SK-N-SH treated with all-trans-retinoic acid at 6 μM for 48 hours (cell line): ENCODE data around the gene MYBPC1.

Experiments
- ATAC-seq: fragments of 200-7000 bp; cut with Tn5 transposase; 3 replicates; pipeline ENCODE4 v1.9.1; 2020; ENCODE audit warnings: mild to moderate bottlenecking, moderate library complexity
- ARNTL ChIP-seq: fragments of 450-650 bp; formaldehyde crosslinking; IDR thresholded peaks from 2 replicates; pipeline ENCODE4 v1.5.0; 2020; ENCODE audit warnings: low read depth, mild to moderate bottlenecking, moderate library complexity, borderline replicate concordance
- BACH2 ChIP-seq: fragments of 250-450 bp; sonication (Bioruptor Pico); IDR thresholded peaks from 2 replicates; pipeline ENCODE4 v1.9.0; 2021; ENCODE audit warnings: mild to moderate bottlenecking, borderline replicate concordance
- CREB5 ChIP-seq: fragments of 250-450 bp; sonication (Bioruptor Pico); IDR thresholded peaks from 2 replicates; pipeline ENCODE4 v1.5.1; 2020; ENCODE audit warnings: low read depth, mild to moderate bottlenecking, moderate library complexity
- CSDC2 ChIP-seq: fragments of 250-450 bp; sonication (Bioruptor Pico); IDR thresholded peaks from 2 replicates; pipeline ENCODE4 v1.5.0; 2020; ENCODE audit warnings: mild to moderate bottlenecking, moderate library complexity
- ESRRG ChIP-seq: fragments of 250-450 bp; sonication (Bioruptor Pico); IDR thresholded peaks from 2 replicates; pipeline ENCODE4 v1.6.1; 2021; ENCODE audit warnings: mild to moderate bottlenecking
- GLIS3 ChIP-seq: fragments of 250-450 bp; sonication (Bioruptor Pico); IDR thresholded peaks from 2 replicates; pipeline ENCODE4 v1.5.0; 2020; ENCODE audit warnings: mild to moderate bottlenecking, moderate library complexity
- OSR1 ChIP-seq: fragments of 250-450 bp; sonication (Bioruptor Pico); IDR thresholded peaks from 2 replicates; pipeline ENCODE4 v1.8.0; 2022; ENCODE audit warnings: moderate library complexity, mild to moderate bottlenecking, inconsistent platforms
- POU6F1 ChIP-seq: fragments of 250-450 bp; sonication (Bioruptor Pico); IDR thresholded peaks from 2 replicates; pipeline ENCODE4 v1.8.0; 2021; ENCODE audit warnings: low read depth, mild to moderate bottlenecking, moderate library complexity, borderline replicate concordance
- PPARA ChIP-seq: fragments of 250-450 bp; sonication (Bioruptor Pico); IDR thresholded peaks from 2 replicates; pipeline ENCODE4 v1.5.0; 2020; ENCODE audit warnings: mild to moderate bottlenecking, borderline replicate concordance
- RARB ChIP-seq: fragments of 250-450 bp; sonication (Bioruptor Pico); IDR thresholded peaks from 2 replicates; pipeline ENCODE4 v1.8.0; 2021; ENCODE audit warnings: mild to moderate bottlenecking, moderate library complexity
- SNAI2 ChIP-seq: fragments of 250-450 bp; sonication (Bioruptor Pico); IDR thresholded peaks from 2 replicates; pipeline ENCODE4 v1.5.0; 2020; ENCODE audit warnings: mild to moderate bottlenecking, moderate library complexity
- TCF4 ChIP-seq: fragments of 250-450 bp; sonication (Bioruptor Pico); IDR thresholded peaks from 2 replicates; pipeline ENCODE4 v1.8.0; 2021; ENCODE audit warnings: mild to moderate bottlenecking, moderate library complexity, borderline replicate concordance
- TOX ChIP-seq: fragments of 250-450 bp; sonication (Bioruptor Pico); IDR thresholded peaks from 2 replicates; pipeline ENCODE4 v1.8.0; 2021; ENCODE audit warnings: mild to moderate bottlenecking, moderate library complexity, borderline replicate concordance
- ZFP30 ChIP-seq: fragments of 450-650 bp; formaldehyde crosslinking; IDR thresholded peaks from 2 replicates; pipeline ENCODE4 v1.5.0; 2022; ENCODE audit warnings: mild to moderate bottlenecking, moderate library complexity
- ZNF565 ChIP-seq: fragments of 450-650 bp; formaldehyde crosslinking; conservative IDR thresholded peaks from 2 replicates; pipeline ENCODE4 v1.5.0; 2020; ENCODE audit warnings: low read depth, mild to moderate bottlenecking, moderate library complexity
- ZNF70 ChIP-seq: fragments of 450-650 bp; formaldehyde crosslinking; IDR thresholded peaks from 2 replicates; pipeline ENCODE4 v1.5.0; 2020; ENCODE audit warnings: mild to moderate bottlenecking, moderate library complexity
- ZNF8 ChIP-seq: fragments of 450-650 bp; formaldehyde crosslinking; IDR thresholded peaks from 2 replicates; pipeline ENCODE4 v1.5.0; 2020; ENCODE audit warnings: mild to moderate bottlenecking, moderate library complexity
- TF ChIP-seq, protein P1 (sequence below): fragments of 250-450 bp; sonication (Bioruptor Pico); IDR thresholded peaks from 2 replicates; pipeline ENCODE4 v1.8.0; 2020; ENCODE audit warnings: mild to moderate bottlenecking, moderate library complexity, borderline replicate concordance
- TF ChIP-seq, protein P2 (sequence below): fragments of 250-450 bp; sonication (Bioruptor Pico); IDR thresholded peaks from 2 replicates; pipeline ENCODE4 v1.5.0; 2020; ENCODE audit warnings: mild to moderate bottlenecking, moderate library complexity
- TF ChIP-seq, protein P3 (sequence below): fragments of 250-450 bp; sonication (Bioruptor Pico); IDR thresholded peaks from 2 replicates; pipeline ENCODE4 v1.5.1; 2021; ENCODE audit warnings: mild to moderate bottlenecking, moderate library complexity

The MYBPC1 gene

GRCh38 chr12:101571105-101571504, 23.7 kb upstream of the MYBPC1 start (continued):
- TF ChIP-seq POU6F1 (CRISPR knock-in tag), result no peak

- TF ChIP-seq PPARA (CRISPR knock-in tag), result no peak
- TF ChIP-seq CSDC2 (CRISPR knock-in tag), result no peak
- ATAC-seq, result no peak
These were observed 21.0 kb upstream of the MYBPC1 start for GRCh38 chr12:101573743-101574142.

GRCh38 chr12:101578417-101578816, 16.4 kb upstream of the MYBPC1 start:
- TF ChIP-seq PPARA (CRISPR knock-in tag), result no peak
- no peak for TF ChIP-seq ARNTL (CRISPR knock-in tag)
- TF ChIP-seq ESRRG (CRISPR knock-in tag), result no peak
- TF ChIP-seq, protein P1, sequence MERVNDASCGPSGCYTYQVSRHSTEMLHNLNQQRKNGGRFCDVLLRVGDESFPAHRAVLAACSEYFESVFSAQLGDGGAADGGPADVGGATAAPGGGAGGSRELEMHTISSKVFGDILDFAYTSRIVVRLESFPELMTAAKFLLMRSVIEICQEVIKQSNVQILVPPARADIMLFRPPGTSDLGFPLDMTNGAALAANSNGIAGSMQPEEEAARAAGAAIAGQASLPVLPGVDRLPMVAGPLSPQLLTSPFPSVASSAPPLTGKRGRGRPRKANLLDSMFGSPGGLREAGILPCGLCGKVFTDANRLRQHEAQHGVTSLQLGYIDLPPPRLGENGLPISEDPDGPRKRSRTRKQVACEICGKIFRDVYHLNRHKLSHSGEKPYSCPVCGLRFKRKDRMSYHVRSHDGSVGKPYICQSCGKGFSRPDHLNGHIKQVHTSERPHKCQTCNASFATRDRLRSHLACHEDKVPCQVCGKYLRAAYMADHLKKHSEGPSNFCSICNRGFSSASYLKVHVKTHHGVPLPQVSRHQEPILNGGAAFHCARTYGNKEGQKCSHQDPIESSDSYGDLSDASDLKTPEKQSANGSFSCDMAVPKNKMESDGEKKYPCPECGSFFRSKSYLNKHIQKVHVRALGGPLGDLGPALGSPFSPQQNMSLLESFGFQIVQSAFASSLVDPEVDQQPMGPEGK (CRISPR knock-in tag), result no peak
- TF ChIP-seq, protein P2, sequence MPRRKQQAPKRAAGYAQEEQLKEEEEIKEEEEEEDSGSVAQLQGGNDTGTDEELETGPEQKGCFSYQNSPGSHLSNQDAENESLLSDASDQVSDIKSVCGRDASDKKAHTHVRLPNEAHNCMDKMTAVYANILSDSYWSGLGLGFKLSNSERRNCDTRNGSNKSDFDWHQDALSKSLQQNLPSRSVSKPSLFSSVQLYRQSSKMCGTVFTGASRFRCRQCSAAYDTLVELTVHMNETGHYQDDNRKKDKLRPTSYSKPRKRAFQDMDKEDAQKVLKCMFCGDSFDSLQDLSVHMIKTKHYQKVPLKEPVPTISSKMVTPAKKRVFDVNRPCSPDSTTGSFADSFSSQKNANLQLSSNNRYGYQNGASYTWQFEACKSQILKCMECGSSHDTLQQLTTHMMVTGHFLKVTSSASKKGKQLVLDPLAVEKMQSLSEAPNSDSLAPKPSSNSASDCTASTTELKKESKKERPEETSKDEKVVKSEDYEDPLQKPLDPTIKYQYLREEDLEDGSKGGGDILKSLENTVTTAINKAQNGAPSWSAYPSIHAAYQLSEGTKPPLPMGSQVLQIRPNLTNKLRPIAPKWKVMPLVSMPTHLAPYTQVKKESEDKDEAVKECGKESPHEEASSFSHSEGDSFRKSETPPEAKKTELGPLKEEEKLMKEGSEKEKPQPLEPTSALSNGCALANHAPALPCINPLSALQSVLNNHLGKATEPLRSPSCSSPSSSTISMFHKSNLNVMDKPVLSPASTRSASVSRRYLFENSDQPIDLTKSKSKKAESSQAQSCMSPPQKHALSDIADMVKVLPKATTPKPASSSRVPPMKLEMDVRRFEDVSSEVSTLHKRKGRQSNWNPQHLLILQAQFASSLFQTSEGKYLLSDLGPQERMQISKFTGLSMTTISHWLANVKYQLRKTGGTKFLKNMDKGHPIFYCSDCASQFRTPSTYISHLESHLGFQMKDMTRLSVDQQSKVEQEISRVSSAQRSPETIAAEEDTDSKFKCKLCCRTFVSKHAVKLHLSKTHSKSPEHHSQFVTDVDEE (CRISPR knock-in tag), result no peak
- no peak for TF ChIP-seq CREB5
- TF ChIP-seq ZNF70 (CRISPR knock-in tag), result no peak
- TF ChIP-seq BACH2 (CRISPR knock-in tag), result no peak
- TF ChIP-seq GLIS3 (CRISPR knock-in tag), result no peak
- no peak for TF ChIP-seq POU6F1 (CRISPR knock-in tag)
- ATAC-seq, result no peak

DNA sequence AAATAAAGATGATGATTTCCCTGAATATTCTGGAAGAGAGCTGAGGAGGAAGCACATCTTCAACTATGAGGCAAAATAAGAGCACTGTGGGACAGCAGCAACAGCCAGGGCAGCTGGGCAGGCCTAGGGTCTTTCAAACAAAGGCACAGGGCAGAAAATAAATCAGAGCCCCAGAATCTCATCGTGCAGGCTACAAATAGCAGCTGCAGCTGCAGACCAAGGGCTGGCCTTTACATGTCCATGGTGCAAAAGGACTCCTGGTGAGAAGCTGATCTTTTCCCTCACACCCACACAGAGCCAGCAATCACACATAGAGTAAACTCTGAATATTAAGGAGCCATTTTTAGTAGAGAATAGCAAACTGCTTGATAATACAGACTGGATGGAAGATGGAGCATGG, 13.6 kb upstream of the MYBPC1 start:
- TF ChIP-seq POU6F1 (CRISPR knock-in tag), result no peak
- TF ChIP-seq, all 23 proteins: peak for 0
- no peak for ATAC-seq

- no peak for TF ChIP-seq CREB5
- TF ChIP-seq SNAI2 (CRISPR knock-in tag), result no peak
- TF ChIP-seq PPARA (CRISPR knock-in tag), result no peak
- no peak for TF ChIP-seq OSR1 (CRISPR knock-in tag)
- TF ChIP-seq ZNF70 (CRISPR knock-in tag), result no peak
- TF ChIP-seq RARB, result no peak
- no peak for TF ChIP-seq ZFP30 (CRISPR knock-in tag)
- TF ChIP-seq ZNF8 (CRISPR knock-in tag), result no peak
- TF ChIP-seq GLIS3 (CRISPR knock-in tag), result no peak
- TF ChIP-seq CSDC2 (CRISPR knock-in tag), result no peak
- TF ChIP-seq ESRRG (CRISPR knock-in tag), result no peak
- TF ChIP-seq ARNTL (CRISPR knock-in tag), result no peak
- TF ChIP-seq, protein P3, sequence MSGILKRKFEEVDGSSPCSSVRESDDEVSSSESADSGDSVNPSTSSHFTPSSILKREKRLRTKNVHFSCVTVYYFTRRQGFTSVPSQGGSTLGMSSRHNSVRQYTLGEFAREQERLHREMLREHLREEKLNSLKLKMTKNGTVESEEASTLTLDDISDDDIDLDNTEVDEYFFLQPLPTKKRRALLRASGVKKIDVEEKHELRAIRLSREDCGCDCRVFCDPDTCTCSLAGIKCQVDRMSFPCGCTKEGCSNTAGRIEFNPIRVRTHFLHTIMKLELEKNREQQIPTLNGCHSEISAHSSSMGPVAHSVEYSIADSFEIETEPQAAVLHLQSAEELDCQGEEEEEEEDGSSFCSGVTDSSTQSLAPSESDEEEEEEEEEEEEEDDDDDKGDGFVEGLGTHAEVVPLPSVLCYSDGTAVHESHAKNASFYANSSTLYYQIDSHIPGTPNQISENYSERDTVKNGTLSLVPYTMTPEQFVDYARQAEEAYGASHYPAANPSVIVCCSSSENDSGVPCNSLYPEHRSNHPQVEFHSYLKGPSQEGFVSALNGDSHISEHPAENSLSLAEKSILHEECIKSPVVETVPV (CRISPR knock-in tag), result no peak
- TF ChIP-seq ZNF565 (CRISPR knock-in tag), result no peak
- no peak for TF ChIP-seq TCF4
- no peak for TF ChIP-seq TOX
- no peak for ATAC-seq
These were observed 11.8 kb upstream of the MYBPC1 start for GRCh38 chr12:101582937-101583336.
